OCI-LY1 (cell line): ENCODE data around the gene COL8A1.

ENCODE experiments used
- H2AFZ ChIP-seq: fragments of 200-600 bp; sonication (generic), shearing (Covaris generic); 2 replicates; pipeline ENCODE4 v1.6.0; 2014; ENCODE audit warnings: antibody characterized with exemption, mild to moderate bottlenecking, low read length
- H3F3A ChIP-seq: fragments of 200-600 bp; sonication (generic), shearing (Covaris generic); 2 replicates; pipeline ENCODE4 v1.6.0; 2014; ENCODE audit warnings: mild to moderate bottlenecking, antibody characterized with exemption, low read length, moderate library complexity; ENCODE audit not compliant: insufficient read depth
- H3K27ac ChIP-seq: fragments of 200-600 bp; sonication (generic); 2 replicates; pipeline ENCODE4 v1.5.1; 2014; ENCODE audit warnings: low read length, mixed run types, mild to moderate bottlenecking, low read depth; ENCODE audit not compliant: poor library complexity, severe bottlenecking
- H3K27me3 ChIP-seq: fragments of 200-600 bp; sonication (generic); 2 replicates; pipeline ENCODE4 v1.6.0; 2014; ENCODE audit warnings: antibody characterized with exemption, mild to moderate bottlenecking, low read length, moderate library complexity; ENCODE audit not compliant: insufficient read depth
- H3K36me3 ChIP-seq: fragments of 200-600 bp; sonication (generic); 2 replicates; pipeline ENCODE4 v1.6.1; 2014; ENCODE audit warnings: mild to moderate bottlenecking, antibody characterized with exemption, low read length, moderate library complexity, mixed read lengths; ENCODE audit not compliant: insufficient read depth
- H3K4me1 ChIP-seq: fragments of 200-600 bp; sonication (generic); 2 replicates; pipeline ENCODE4 v1.5.1; 2014; ENCODE audit warnings: mild to moderate bottlenecking, low read length, moderate library complexity; ENCODE audit not compliant: insufficient read depth, severe bottlenecking
- H3K4me2 ChIP-seq: fragments of 200-600 bp; sonication (generic), shearing (Covaris generic); 2 replicates; pipeline ENCODE4 v1.6.1; 2014; ENCODE audit warnings: low read length
- H3K4me3 ChIP-seq: fragments of 200-600 bp; sonication (generic); 2 replicates; pipeline ENCODE4 v1.5.1; 2014; ENCODE audit warnings: low read length, low read depth, mild to moderate bottlenecking, mixed read lengths; ENCODE audit not compliant: poor library complexity, severe bottlenecking
- H3K79me2 ChIP-seq: fragments of 200-600 bp; shearing (Covaris generic); 2 replicates; pipeline ENCODE4 v1.6.1; 2016; ENCODE audit warnings: mixed run types, low read length, mixed read lengths; ENCODE audit not compliant: insufficient read depth
- H3K9ac ChIP-seq: fragments of 200-600 bp; sonication (generic), shearing (Covaris generic); 2 replicates; pipeline ENCODE4 v1.6.1; 2014; ENCODE audit warnings: mild to moderate bottlenecking, low read length, mixed read lengths
- H3K9me2 ChIP-seq: fragments of 200-600 bp; sonication (generic), shearing (Covaris generic); 2 replicates; pipeline ENCODE4 v1.6.1; 2014; ENCODE audit warnings: low read depth, mild to moderate bottlenecking, low read length, mixed read lengths
- H3K9me3 ChIP-seq: fragments of 200-600 bp; shearing (Covaris generic); 2 replicates; pipeline ENCODE4 v1.6.1; 2014; ENCODE audit warnings: low read length, mixed read lengths
- H4K20me1 ChIP-seq: fragments of 200-600 bp; sonication (generic), shearing (Covaris generic); 2 replicates; pipeline ENCODE4 v1.6.0; 2016; ENCODE audit warnings: mild to moderate bottlenecking, low read length; ENCODE audit not compliant: insufficient read depth
- CTCF ChIP-seq: fragments of 200-600 bp; sonication (generic), shearing (Covaris generic); IDR thresholded peaks from 2 replicates; pipeline ENCODE4 v1.5.1; 2017; ENCODE audit warnings: mild to moderate bottlenecking, antibody characterized with exemption, low read length, moderate library complexity, mixed read lengths
- EZH2 ChIP-seq: fragments of 200-600 bp; sonication (generic), shearing (Covaris generic); IDR thresholded peaks from 2 replicates; pipeline ENCODE4 v1.8.0; 2017; ENCODE audit warnings: borderline replicate concordance, mixed run types, mild to moderate bottlenecking, antibody characterized with exemption, low read length, moderate library complexity, mixed read lengths

COL8A1 gene

DNA sequence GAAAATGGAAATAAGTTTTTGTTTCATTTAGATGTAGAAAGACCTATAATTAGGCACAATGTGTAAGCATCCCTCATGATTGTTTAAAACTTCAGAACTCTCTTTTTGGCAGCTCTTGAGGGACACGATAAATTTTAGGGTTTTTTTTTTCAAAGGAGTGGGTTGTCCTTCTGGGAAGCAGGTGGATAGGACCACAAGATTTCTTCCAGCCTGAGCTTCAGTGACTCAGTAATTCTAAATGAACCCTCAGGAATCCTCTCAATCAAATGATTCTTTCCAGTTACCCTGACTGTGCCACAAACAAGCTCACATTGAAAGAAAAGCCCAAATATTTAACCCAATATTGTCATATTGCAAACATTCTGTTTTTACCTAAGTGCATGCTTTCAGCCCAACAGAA lies 45.1 kb downstream of the COL8A1 start:
- no peak overlapping the region for H3K27ac ChIP-seq
- H3K9me3 ChIP-seq, result no peaks in the 10 kb centered on the region
- TF ChIP-seq EZH2 (no peak), CTCF (no peak)
- H3F3A ChIP-seq, result no peaks in the 10 kb centered on the region
- no peaks in the 10 kb centered on the region for H3K27me3 ChIP-seq
- H3K4me3 ChIP-seq, result no peak overlapping the region
- no peak overlapping the region for H3K9ac ChIP-seq
- H4K20me1 ChIP-seq, result no peaks in the 10 kb centered on the region
- H3K4me2 ChIP-seq, result no peak overlapping the region
- H3K9me2 ChIP-seq, result no peaks in the 10 kb centered on the region
- no peaks in the 10 kb centered on the region for H3K36me3 ChIP-seq
- H3K79me2 ChIP-seq, result no peaks in the 10 kb centered on the region
- H2AFZ ChIP-seq, result no peak overlapping the region
- H3K4me1 ChIP-seq, result no peaks in the 10 kb centered on the region

DNA sequence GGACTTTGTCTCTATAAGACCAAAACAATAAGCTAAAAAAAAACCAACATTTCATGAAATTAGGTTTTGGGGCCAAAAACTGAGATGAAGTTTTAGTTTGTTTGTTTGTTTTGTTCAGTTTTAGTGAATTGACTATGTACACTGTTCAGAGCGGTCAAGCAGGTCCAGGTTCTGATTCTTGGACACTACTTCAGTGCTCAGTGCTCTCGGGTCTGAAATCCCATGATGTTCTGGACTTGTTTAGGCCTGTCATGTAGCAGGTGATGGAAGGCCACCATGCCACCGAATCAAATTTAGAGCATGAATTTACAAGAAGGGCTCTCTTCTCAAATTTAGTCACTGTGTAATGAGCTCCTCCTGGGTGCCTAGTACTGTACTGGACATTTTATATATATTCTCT lies 45.5 kb downstream of the COL8A1 start:
- H3K9ac ChIP-seq, result no peak overlapping the region
- no peaks in the 10 kb centered on the region for H3F3A ChIP-seq
- no peak for TF ChIP-seq EZH2
- no peaks in the 10 kb centered on the region for H3K9me2 ChIP-seq
- H3K36me3 ChIP-seq, result no peaks in the 10 kb centered on the region
- H3K4me2 ChIP-seq, result no peak overlapping the region
- no peaks in the 10 kb centered on the region for H3K79me2 ChIP-seq
- no peaks in the 10 kb centered on the region for H3K9me3 ChIP-seq
- no peak overlapping the region for H3K4me3 ChIP-seq
- H2AFZ ChIP-seq, result no peak overlapping the region
- no peak overlapping the region for H3K27ac ChIP-seq
- H3K27me3 ChIP-seq, result no peaks in the 10 kb centered on the region
- H3K4me1 ChIP-seq, result no peaks in the 10 kb centered on the region
- H4K20me1 ChIP-seq, result no peaks in the 10 kb centered on the region

DNA sequence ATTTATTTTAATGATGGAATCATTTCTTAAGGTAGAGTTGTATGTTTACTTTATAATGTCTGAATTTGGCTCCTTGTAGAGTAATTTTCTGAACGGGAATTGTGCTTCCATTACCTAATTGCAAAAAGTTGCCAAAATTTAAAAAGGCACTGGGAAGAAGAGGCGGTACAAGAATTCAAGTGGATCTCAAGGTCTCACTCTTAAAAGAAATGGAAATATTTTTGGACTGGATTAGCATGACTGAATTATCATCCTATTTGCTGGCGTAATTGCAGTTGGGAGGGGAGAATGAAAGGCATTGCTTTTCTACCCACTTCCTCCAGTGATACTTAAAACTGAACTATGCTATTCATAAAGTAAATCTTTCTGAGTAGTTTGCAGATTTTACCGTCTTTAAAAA lies 46.2 kb downstream of the COL8A1 start:
- Histone ChIP-seq H3K4me1 (no peaks in the 10 kb centered on the region), H3K9ac (no peak overlapping the region), H3K36me3 (no peaks in the 10 kb centered on the region), H3K4me3 (no peak overlapping the region), H4K20me1 (no peaks in the 10 kb centered on the region), H3F3A (no peaks in the 10 kb centered on the region), H3K4me2 (no peak overlapping the region), H3K27me3 (no peaks in the 10 kb centered on the region), H3K9me2 (no peaks in the 10 kb centered on the region), H3K9me3 (no peaks in the 10 kb centered on the region), H3K79me2 (no peaks in the 10 kb centered on the region), H3K27ac (no peak overlapping the region), H2AFZ (no peak overlapping the region)
- TF ChIP-seq EZH2 (no peak), CTCF (no peak)

- no peak overlapping the region for H3K4me2 ChIP-seq
- H2AFZ ChIP-seq, result no peak overlapping the region
These were observed 48.1 kb downstream of the COL8A1 start for GRCh38 chr3:99686469-99686868.

More at GRCh38 chr3:99686469-99686868, 48.1 kb downstream of the COL8A1 start:
- no peak overlapping the region for H3K4me3 ChIP-seq
- H3K27ac ChIP-seq, result no peak overlapping the region
- H3K9ac ChIP-seq, result no peak overlapping the region
- TF ChIP-seq CTCF, result no peak
- TF ChIP-seq EZH2, result no peak
- no peaks in the 10 kb centered on the region for H4K20me1 ChIP-seq
- H3K9me3 ChIP-seq, result no peaks in the 10 kb centered on the region
- no peaks in the 10 kb centered on the region for H3K9me2 ChIP-seq
- no peaks in the 10 kb centered on the region for H3K36me3 ChIP-seq
- no peaks in the 10 kb centered on the region for H3F3A ChIP-seq
- H3K79me2 ChIP-seq, result no peaks in the 10 kb centered on the region
- H3K4me1 ChIP-seq, result no peaks in the 10 kb centered on the region
- no peaks in the 10 kb centered on the region for H3K27me3 ChIP-seq
